Endothelial cell of umbilical vein (primary cell): ENCODE measurements around the gene TMEM150C. TPM values are rescaled to one million over a fixed set of nuclear protein-coding genes. Genes with fewer than 3 reads are reported as not detected.
A peak's percentile ranks its signal among the peaks of the same experiment; 100 is the strongest.

Experiments
- BruUV-seq: library from RNA; stranded (reverse); fragments of 400-500 nt; replicated peaks from 2 replicates; lab custom pipeline; 2021; lab: Mats Ljungman, UMichigan
- CTCF ChIA-PET: fragments of 300-600, 350-600 bp; sonication (Branson Sonifier 250); formaldehyde crosslinking; loops from one replicate; lab custom pipeline; 2021; ENCODE audit warnings: antibody characterized with exemption, inconsistent platforms; lab: Charles Lee
- POLR2A ChIA-PET: fragments of 300-600, 350-600 bp; sonication (Branson Sonifier 250); formaldehyde crosslinking; loops from one replicate; lab custom pipeline; 2021; ENCODE audit warnings: antibody characterized with exemption, inconsistent platforms; lab: Charles Lee
- DNase-seq: peaks from one replicate; pipeline ENCODE4 v3.0.0-alpha.2; 2011; ENCODE audit warnings: low read depth, low spot score
- FAIRE-seq: peaks from 2 replicates; lab custom pipeline; 2011; peaks lifted over from hg19 to GRCh38; lab: Jason Lieb, UNC
- H2AFZ ChIP-seq: 2 replicates; pipeline ENCODE4 v1.6.0; 2012; ENCODE audit warnings: low read depth, low read length, control low read depth, inconsistent platforms
- H3K27ac ChIP-seq: 2 replicates; pipeline ENCODE4 v1.5.1; 2011; ENCODE audit warnings: low read depth, mild to moderate bottlenecking, control low read depth, low read length, moderate library complexity; ENCODE audit not compliant: insufficient read depth
- H3K27me3 ChIP-seq, 2 experiments: 2 replicates each; pipeline versions ENCODE4 v1.6.0 to v1.6.1; 2011; ENCODE audit warnings: low read length in 2 of 2, mixed read lengths in 1 of 2; ENCODE audit not compliant: control insufficient read depth in 2 of 2, insufficient read depth in 2 of 2
- H3K36me3 ChIP-seq, 2 experiments: 2 replicates in 1 of 2; 3 replicates in 1 of 2; pipeline ENCODE4 v1.5.1; 2011; ENCODE audit warnings: low read length in 2 of 2, mild to moderate bottlenecking in 1 of 2, moderate library complexity in 1 of 2; ENCODE audit not compliant: control insufficient read depth in 2 of 2, insufficient read depth in 2 of 2; ENCODE audit errors: extremely low read depth in 1 of 2
- H3K4me1 ChIP-seq: 3 replicates; pipeline ENCODE4 v1.5.1; 2011; ENCODE audit warnings: mild to moderate bottlenecking, low read length; ENCODE audit not compliant: control insufficient read depth, insufficient read depth; ENCODE audit errors: extremely low read depth
- H3K4me2 ChIP-seq: 2 replicates; pipeline ENCODE4 v1.6.1; 2011; ENCODE audit warnings: low read length, control low read depth, mixed read lengths; ENCODE audit not compliant: insufficient read depth
- H3K4me3 ChIP-seq, 3 experiments: fragments of 200-600 bp in 1 of 3; sonication (generic), shearing (Covaris generic) in 1 of 3; replicated peaks in 1 of 3; 2 replicates each; pipeline ENCODE4 v1.5.1; 2011 to 2016; ENCODE audit warnings: control low read depth in 3 of 3, low read length in 3 of 3, mild to moderate bottlenecking in 2 of 3, inconsistent platforms in 1 of 3, low read depth in 1 of 3, moderate library complexity in 1 of 3; ENCODE audit not compliant: insufficient read depth in 1 of 3
- H3K79me2 ChIP-seq: 2 replicates; pipeline ENCODE4 v1.6.0; 2012; ENCODE audit warnings: low read length, inconsistent platforms; ENCODE audit not compliant: control insufficient read depth, insufficient read depth
- H3K9ac ChIP-seq: replicated peaks from 2 replicates; pipeline ENCODE3; 2011; ENCODE audit warnings: low read length, control low read depth; ENCODE audit not compliant: insufficient read depth; ENCODE audit errors: extremely low read depth
- H3K9me1 ChIP-seq: replicated peaks from 3 replicates; pipeline ENCODE4 v1.6.0; 2011; ENCODE audit warnings: mild to moderate bottlenecking, low read length; ENCODE audit not compliant: control insufficient read depth, insufficient read depth; ENCODE audit errors: extremely low read depth
- H3K9me3 ChIP-seq: replicated peaks from 2 replicates; pipeline ENCODE4 v1.5.1; 2012; ENCODE audit warnings: low read length, inconsistent platforms; ENCODE audit not compliant: control insufficient read depth, insufficient read depth
- H4K20me1 ChIP-seq: replicated peaks from 2 replicates; pipeline ENCODE3; 2011; ENCODE audit warnings: mild to moderate bottlenecking, low read length; ENCODE audit not compliant: control insufficient read depth, insufficient read depth; ENCODE audit errors: extremely low read depth
- CTCF ChIP-seq, 2 donors: IDR thresholded peaks; 1 replicate in 1 of 2; 2 replicates in 1 of 2; pipeline ENCODE4 v1.5.1; 2011; ENCODE audit warnings: low read length in 2 of 2, mild to moderate bottlenecking in 2 of 2, moderate library complexity in 2 of 2, control low read depth in 1 of 2, inconsistent platforms in 1 of 2, low read depth in 1 of 2; ENCODE audit not compliant: insufficient read depth in 1 of 2; ENCODE audit errors: extremely low read depth in 1 of 2
- EZH2 ChIP-seq: IDR thresholded peaks from 2 replicates; pipeline ENCODE4 v1.6.1; 2012; ENCODE audit warnings: borderline replicate concordance, low read depth, mild to moderate bottlenecking, moderate library complexity, low read length, inconsistent platforms; ENCODE audit not compliant: severe bottlenecking
- FOS ChIP-seq: IDR thresholded peaks from 2 replicates; pipeline ENCODE4 v1.6.1; 2011; ENCODE audit warnings: mild to moderate bottlenecking, low read length, moderate library complexity, borderline replicate concordance; ENCODE audit not compliant: insufficient read depth
- GATA2 ChIP-seq: IDR thresholded peaks from 2 replicates; pipeline ENCODE4 v1.7.0; 2011; ENCODE audit warnings: low read depth, mild to moderate bottlenecking, moderate library complexity, mixed read lengths, low read length; ENCODE audit not compliant: insufficient read length, insufficient read depth
- JUN ChIP-seq: IDR thresholded peaks from 2 replicates; pipeline ENCODE4 v1.6.1; 2011; ENCODE audit warnings: borderline replicate concordance, low read depth; ENCODE audit not compliant: insufficient read length, insufficient read depth
- MAX ChIP-seq: IDR thresholded peaks from 2 replicates; pipeline ENCODE4 v1.6.1; 2011; ENCODE audit not compliant: insufficient read depth, insufficient read length
- MYC ChIP-seq: IDR thresholded peaks from one replicate; pipeline ENCODE4 v1.6.1; 2011; ENCODE audit warnings: mild to moderate bottlenecking, low read depth, low read length
- POLR2A ChIP-seq: IDR thresholded peaks from 2 replicates; pipeline ENCODE4 v1.6.1; 2012; ENCODE audit warnings: low read depth, mild to moderate bottlenecking, control low read depth, low read length
- POLR2AphosphoS5 ChIP-seq: IDR thresholded peaks from 2 replicates; pipeline ENCODE4 v1.6.1; 2012; ENCODE audit warnings: low read depth, mild to moderate bottlenecking, control low read depth, low read length, moderate library complexity; ENCODE audit not compliant: insufficient read depth
- dilution Hi-C: fragments of 300-500 bp; cut with MboI; formaldehyde crosslinking; loops from one replicate; pipeline ENCODE4 v1.15.0; 2019; ENCODE audit warnings: low sequenced_read_pairs; ENCODE audit not compliant: extremely low pct_ligation_motif_present
- intact Hi-C: fragments of 100-400 bp; cut with micrococcal nuclease; formaldehyde crosslinking; loops from one replicate; pipeline ENCODE4 v1.10.0; 2022
- polyA plus RNA-seq, 4 experiments: library from polyadenylated mRNA; depleted of rRNA in 3 of 4; stranded (reverse) in 3 of 4; unstranded in 1 of 4; fragments of >200 nt; gene quantifications; 2 replicates each; pipeline versions ENCODE4 v1.2.1 to v1.2.3, GENCODE V29; 2011 to 2012; ENCODE audit warnings: missing spikeins in 1 of 4
- total RNA-seq: library from RNA; stranded (reverse); gene quantifications from 2 replicates; pipeline ENCODE4 v1.2.3, GENCODE V29; 2021

Gene TMEM150C
- total and polyA plus RNA-seq, 2 donors (not counting 3 experiments of a cell fraction or from before 2014, with no cell fraction given), result 4.1 to 6.6 TPM

GRCh38 chr4:82508806-82509428 lies 52.9 kb downstream of the TMEM150C start:
- DNase-seq (no peak), FAIRE-seq (peak; percentile 15)
- no peak overlapping the region for H2AFZ ChIP-seq
- H3K4me3 ChIP-seq, result no peak overlapping the region
- intact Hi-C loops (no loop called here), dilution Hi-C loops (no loop called here)
- H3K4me1 ChIP-seq, result no peaks in the 10 kb centered on the region
- H3K9me3 ChIP-seq, result no peaks in the 10 kb centered on the region
- POLR2A ChIA-PET, result no interaction called here
- TF ChIP-seq JUN (no peak), POLR2AphosphoS5 (no peak), MYC (no peak), GATA2 (no peak), CTCF (IDR thresholded peaks at IDR 0.05; ENCODE audit: extremely low read depth in 1 of 2, insufficient read depth in 1 of 2, low read depth in 1 of 2, low read length in 2 of 2) (no peak), POLR2A (no peak), MAX (no peak), FOS (no peak), EZH2 (no peak)
- no peaks in the 10 kb centered on the region for H3K9me1 ChIP-seq
- no peaks in the 10 kb centered on the region for H3K36me3 ChIP-seq
- no peaks in the 10 kb centered on the region for H4K20me1 ChIP-seq
- no peaks in the 10 kb centered on the region for H3K27me3 ChIP-seq
- no peaks in the 10 kb centered on the region for H3K79me2 ChIP-seq
- CTCF ChIA-PET, result interaction anchor here (1.0 kb wide), 1 partner anchor 188 kb away, joined by 3 read pairs; no protein-coding TSS in a partner anchor
- no TSS peak for BruUV-seq
- no peak overlapping the region for H3K9ac ChIP-seq
- no peak overlapping the region for H3K27ac ChIP-seq
- no peak overlapping the region for H3K4me2 ChIP-seq
